Measurements from ENCODE around the gene ELF3. TPM values are rescaled to one million over a fixed set of nuclear protein-coding genes. Genes with fewer than 3 reads are reported as not detected.
"Not testable (repeated sequence)": the region's sequence is repeated elsewhere in the genome, so short reads cannot be mapped to it uniquely, and the experiment has no call there.

The ELF3 gene
- total and polyA plus RNA-seq, 10 of the 15 experiments (the other 5 are each of a cell fraction or from before 2014, with no cell fraction given): 0.07 to 14.3 (median 0.58) TPM; not detected in 1

DNA sequence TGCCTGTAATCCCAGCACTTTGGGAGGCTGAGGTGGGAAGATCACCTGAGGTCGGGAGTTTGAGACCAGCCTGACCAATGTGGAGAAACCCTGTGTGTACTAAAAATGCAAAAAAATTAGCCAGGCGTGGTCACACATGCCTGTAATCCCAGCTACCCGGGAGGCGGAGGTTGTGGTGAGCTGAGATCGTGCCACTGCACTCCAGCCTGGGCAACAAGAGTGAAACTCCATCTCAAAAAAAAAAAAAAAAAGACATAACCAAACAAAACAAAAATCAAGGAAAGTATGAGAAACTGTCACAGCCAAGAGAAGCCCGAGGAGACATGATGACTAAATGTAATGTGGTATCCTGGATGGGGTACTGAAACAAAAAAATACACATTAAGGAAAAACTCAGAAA is 51.4 kb downstream of the ELF3 start:
- H4K20me1 ChIP-seq (ENCODE audit: control insufficient read depth, insufficient read depth); RAD21 ChIA-PET (ENCODE audit: unreplicated experiment); intact Hi-C loops (cut with micrococcal nuclease; ENCODE audit: unreplicated experiment); ATAC-seq; in situ Hi-C loops (cut with MboI); CTCF ChIA-PET; H3K4me3 ChIP-seq; H3K79me2 ChIP-seq (ENCODE audit: control insufficient read depth, insufficient read depth, low read length); H2AFZ ChIP-seq (ENCODE audit: control insufficient read depth, low read depth, low read length); BruUV-seq (replicated peaks); H3K36me3 ChIP-seq (ENCODE audit: control insufficient read depth in 2 of 2, insufficient read depth in 2 of 2, low read length in 1 of 2); DNase-seq (ENCODE audit: low read depth, low spot score); H3K9me3 ChIP-seq (replicated peaks; ENCODE audit: control insufficient read depth, insufficient read depth, low read length); POLR2A ChIA-PET; FAIRE-seq; H3K27me3 ChIP-seq (replicated peaks in 1 of 2; ENCODE audit: control insufficient read depth in 2 of 2, insufficient read depth in 2 of 2, low read length in 1 of 2); H3K4me2 ChIP-seq (ENCODE audit: control insufficient read depth, insufficient read depth); H3K9ac ChIP-seq (ENCODE audit: control insufficient read depth, insufficient read depth, low read length); H3K4me1 ChIP-seq (ENCODE audit: control insufficient read depth, insufficient read depth, low read length); H3K27ac ChIP-seq (ENCODE audit: control insufficient read depth, insufficient read depth): not testable (repeated sequence)
- SMC1A ChIA-PET (ENCODE audit: uncharacterized antibody, unreplicated experiment): interaction anchor here (0.6 kb wide), 1 partner anchor 161 kb away, joined by 3 read pairs; no protein-coding TSS in a partner anchor
- 6% methylated on average over 5 of the region's 6 CpGs for WGBS (ENCODE audit: insufficient coverage, insufficient replicate concordance, low lambda C conversion rate, missing lambda C conversion rate)

DNA sequence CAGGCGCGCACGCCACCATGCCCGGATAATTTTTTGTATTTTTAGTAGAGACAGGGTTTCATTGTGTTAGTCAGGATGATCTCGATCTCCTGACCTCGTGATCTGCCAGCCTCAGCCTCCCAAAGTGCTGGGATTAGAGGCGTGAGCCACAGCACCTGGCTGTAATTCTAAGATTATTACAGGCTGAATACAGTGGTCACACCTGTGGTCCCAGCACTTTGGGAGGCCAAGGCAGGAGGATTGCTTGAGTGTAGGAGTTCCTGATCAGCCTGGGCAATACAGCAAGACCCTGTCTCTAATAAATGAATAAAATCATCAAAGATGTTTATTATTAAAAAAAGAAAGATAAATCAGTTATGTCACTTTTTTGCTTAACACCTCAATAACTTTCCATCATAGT is 52.2 kb downstream of the ELF3 start:
- ChIA-PET POLR2A (interaction anchor here (0.6 kb wide), 1 partner anchor 14 kb away, joined by 4 read pairs; no protein-coding TSS in a partner anchor), SMC1A (ENCODE audit: uncharacterized antibody, unreplicated experiment) (interaction anchor here (0.7 kb wide), 1 partner anchor 15 kb away, joined by 3 read pairs; no protein-coding TSS in a partner anchor), RAD21 (ENCODE audit: unreplicated experiment) (interaction anchor here (0.7 kb wide), 1 partner anchor 52 kb away, joined by 3 read pairs; the partner anchor contains the start of gene ELF3)
- CTCF ChIA-PET; in situ Hi-C loops (cut with MboI); FAIRE-seq; H3K4me1 ChIP-seq (ENCODE audit: control insufficient read depth, insufficient read depth, low read length); H3K27ac ChIP-seq (ENCODE audit: control insufficient read depth, insufficient read depth); H3K9me3 ChIP-seq (replicated peaks; ENCODE audit: control insufficient read depth, insufficient read depth, low read length); H3K4me2 ChIP-seq (ENCODE audit: control insufficient read depth, insufficient read depth); H3K27me3 ChIP-seq (replicated peaks in 1 of 2; ENCODE audit: control insufficient read depth in 2 of 2, insufficient read depth in 2 of 2, low read length in 1 of 2); H3K36me3 ChIP-seq (ENCODE audit: control insufficient read depth in 2 of 2, insufficient read depth in 2 of 2, low read length in 1 of 2); H2AFZ ChIP-seq (ENCODE audit: control insufficient read depth, low read depth, low read length); intact Hi-C loops (cut with micrococcal nuclease; ENCODE audit: unreplicated experiment); ATAC-seq; H3K79me2 ChIP-seq (ENCODE audit: control insufficient read depth, insufficient read depth, low read length); H3K9ac ChIP-seq (ENCODE audit: control insufficient read depth, insufficient read depth, low read length); BruUV-seq (replicated peaks); H4K20me1 ChIP-seq (ENCODE audit: control insufficient read depth, insufficient read depth); H3K4me3 ChIP-seq; DNase-seq (ENCODE audit: low read depth, low spot score): not testable (repeated sequence)
- 55% methylated on average over 7 of the region's 7 CpGs for WGBS (ENCODE audit: insufficient coverage, insufficient replicate concordance, low lambda C conversion rate, missing lambda C conversion rate)
